Stimulated activated CD8-positive, alpha-beta memory T cell treated with anti-CD3 and anti-CD28 coated beads, Interleukin-12 subunit alpha, Interleukin-12 subunit beta, amount 100 ng/mL, for 1 hour (primary cell): ENCODE data around the gene AFAP1.

Experiments
- DNase-seq: peaks from one replicate; pipeline ENCODE4 v3.0.0-alpha.2; 2020; ENCODE audit warnings: low read depth

Gene AFAP1

GRCh38 chr4:7893539-7893938 is 46.1 kb downstream of the AFAP1 start:
- DNase-seq, result no peak

GRCh38 chr4:7892212-7893019 is 47.2 kb downstream of the AFAP1 start:
- no peak for DNase-seq

GRCh38 chr4:7890635-7891393 is 48.8 kb downstream of the AFAP1 start:
- no peak for DNase-seq

GRCh38 chr4:7887436-7887835 is 52.2 kb downstream of the AFAP1 start:
- no peak for DNase-seq

- DNase-seq, result no peak
Observed at GRCh38 chr4:7886007-7886973, 53.4 kb downstream of the AFAP1 start.

DNA sequence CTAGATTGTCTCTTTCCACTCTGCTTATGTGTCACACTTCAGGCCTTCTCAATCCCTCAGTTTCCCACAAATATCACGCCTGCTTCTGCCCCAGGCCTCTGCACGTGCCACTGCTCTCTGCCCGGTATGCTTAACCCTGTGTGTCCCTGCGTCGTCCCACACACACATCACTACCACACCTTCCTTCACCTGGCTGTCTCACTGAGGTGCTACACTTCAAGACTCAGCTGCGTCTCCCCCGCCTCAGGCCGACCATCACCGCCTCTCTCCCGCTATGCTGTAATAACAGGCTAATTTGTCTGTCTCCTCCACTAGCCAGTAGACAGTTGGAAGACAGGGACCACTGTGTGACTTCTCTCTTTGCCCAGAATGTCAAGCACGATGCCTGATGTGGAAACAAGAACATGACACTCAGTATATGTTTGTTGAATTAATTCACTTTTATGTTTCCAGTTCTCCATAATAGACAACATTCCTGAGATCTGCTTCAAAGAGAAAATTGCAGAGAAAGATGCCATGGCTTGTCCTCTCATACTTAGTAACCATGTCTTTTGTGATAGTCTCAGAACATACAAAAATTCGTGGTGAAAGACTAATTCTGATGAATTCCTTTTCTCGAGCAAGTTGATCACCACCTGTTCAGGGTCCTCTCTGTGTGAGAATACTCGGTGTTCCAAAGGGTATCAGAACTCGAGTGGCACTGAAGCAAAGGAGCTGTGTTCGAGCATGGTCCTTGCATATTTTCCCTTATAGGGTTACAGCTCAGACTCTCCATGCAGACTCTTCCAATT is 54.2 kb downstream of the AFAP1 start:
- no peak for DNase-seq

GRCh38 chr4:7880683-7881082 is 59.0 kb downstream of the AFAP1 start:
- no peak for DNase-seq

DNA sequence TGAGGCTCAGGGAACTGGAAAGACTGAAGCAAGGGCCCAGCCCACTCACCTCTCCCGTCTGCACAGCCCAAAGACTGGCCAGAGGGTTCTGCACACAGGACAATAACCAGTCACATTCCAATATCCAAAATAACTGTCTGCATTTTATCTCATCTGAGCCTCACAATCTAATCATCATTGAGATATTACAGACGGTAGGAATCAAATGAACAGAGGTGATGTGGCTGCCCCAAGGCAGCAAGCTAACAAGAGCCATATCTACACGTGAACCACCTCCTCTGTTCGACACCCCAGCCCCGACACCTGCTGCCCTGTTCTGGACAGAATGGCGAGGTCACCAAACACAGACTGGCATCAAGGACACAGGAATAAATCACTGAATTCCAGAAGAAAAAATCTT is 60.5 kb downstream of the AFAP1 start:
- DNase-seq, result no peak

GRCh38 chr4:7878323-7878722 is 61.3 kb downstream of the AFAP1 start:
- no peak for DNase-seq

DNA sequence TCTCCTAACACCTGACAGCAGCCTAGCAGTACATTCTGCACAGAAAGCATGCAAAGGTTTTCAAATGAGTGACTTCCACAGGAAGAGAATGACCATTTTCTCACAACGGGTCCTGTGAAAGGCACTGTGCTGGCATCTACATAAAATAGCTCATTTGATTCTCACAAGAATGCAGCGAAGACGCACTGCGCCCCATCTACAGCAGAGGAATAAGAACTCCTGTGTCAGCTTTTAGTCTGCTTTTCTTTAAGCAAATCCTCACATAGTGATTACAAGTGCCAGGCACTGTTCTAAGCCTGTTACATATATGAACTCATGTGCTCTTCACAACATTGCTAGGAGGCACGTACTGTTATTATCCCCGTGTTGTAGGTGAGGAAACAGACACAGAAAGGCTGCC is 62.5 kb downstream of the AFAP1 start:
- no peak for DNase-seq

DNA sequence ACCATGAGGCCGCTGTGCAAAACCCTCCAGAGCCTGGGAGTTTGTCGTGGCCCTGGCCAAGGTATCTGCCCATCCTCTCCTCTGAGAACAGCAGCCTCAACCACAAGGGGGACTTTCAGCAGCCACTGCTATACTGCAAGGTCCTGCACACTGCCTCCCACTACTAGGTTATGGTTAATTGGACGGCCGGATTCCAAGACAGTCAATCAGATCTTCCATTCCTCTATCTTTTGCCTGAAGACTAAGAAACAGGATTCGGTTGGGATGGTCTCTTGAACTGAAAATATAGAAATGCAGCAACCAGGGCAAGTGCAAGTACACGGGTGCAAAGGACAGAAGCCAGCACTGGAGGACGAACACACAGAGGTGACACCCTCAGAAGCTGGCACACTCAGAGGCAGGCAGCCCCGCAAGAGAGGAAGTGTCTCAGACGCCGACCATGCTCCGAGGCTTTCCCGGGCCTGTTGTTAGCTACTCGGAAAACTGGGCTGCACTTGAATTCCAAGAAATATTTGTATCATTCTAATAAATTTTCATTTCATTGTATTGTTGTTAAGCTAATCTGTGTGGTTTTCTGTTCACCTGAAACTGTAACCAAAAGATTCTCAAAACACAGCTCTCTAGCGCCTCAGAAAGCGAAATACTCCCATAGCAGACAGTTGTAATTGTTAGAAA is 63.3 kb downstream of the AFAP1 start:
- DNase-seq, result no peak

DNA sequence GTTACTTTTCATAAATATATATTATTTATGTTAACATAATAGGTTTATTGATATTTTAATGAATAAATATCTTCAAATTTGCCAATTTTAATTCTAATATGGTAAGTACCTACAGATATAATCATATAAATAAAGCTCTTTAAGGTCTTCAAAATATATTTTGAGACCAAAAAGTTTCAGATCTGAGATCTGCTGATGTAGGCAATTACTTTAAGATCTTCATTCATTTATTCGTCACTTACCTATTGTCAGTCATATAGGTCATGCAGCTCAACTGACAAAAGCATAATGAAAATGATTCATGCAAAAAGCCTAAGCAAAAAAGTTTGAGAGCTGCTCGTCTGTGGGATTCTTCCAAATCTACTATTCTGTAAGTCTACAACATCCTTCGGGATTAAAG is 64.8 kb downstream of the AFAP1 start:
- DNase-seq, result no peak

GRCh38 chr4:7873881-7874280 is 65.8 kb downstream of the AFAP1 start:
- DNase-seq, result no peak

DNA sequence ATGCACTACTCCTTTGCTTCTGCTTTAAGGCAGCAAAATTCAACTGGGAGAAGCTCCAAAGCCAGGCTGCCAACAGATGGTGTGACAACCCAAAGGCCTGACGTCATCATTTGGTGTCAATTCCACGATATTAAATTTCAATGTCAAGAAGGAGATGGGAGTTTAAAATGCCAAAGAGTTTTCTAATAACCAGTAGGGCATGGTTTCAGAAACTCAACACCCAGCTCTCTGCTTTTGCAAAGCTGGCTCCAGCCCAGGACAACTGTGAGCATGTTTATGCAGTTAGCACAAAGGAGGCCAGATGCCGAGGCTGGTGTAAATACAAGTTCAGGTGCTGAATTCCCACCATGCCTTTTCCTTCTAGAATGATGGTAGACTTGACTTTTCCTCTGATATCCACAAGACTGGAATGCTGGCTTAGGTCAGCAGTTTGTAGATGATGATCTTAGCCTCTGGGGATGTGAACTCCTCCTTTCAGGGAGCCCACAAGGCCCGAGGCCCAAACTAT is 67.3 kb downstream of the AFAP1 start:
- DNase-seq, result no peak

DNA sequence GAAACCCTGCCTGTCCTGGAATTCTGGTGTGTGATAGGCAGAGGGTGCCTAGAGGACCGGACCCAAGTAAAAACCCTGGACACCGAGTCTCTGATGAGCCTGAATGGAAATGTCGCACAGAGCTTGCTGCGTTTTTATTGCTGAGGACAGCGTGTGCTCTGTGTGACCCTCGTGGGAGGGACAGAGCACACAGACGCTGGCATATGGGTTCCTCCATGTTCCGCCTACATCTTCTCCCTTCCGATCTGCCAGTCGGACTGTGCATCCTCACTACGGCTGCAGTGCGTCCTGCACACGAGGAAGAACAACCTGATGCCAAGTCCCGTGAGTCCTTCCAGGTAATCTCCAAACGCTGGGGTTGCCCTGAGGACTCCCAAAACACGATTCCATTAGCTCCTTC is 68.3 kb downstream of the AFAP1 start:
- DNase-seq, result no peak

GRCh38 chr4:7868892-7869471 is 70.7 kb downstream of the AFAP1 start:
- DNase-seq, result no peak

GRCh38 chr4:7868436-7868775 is 71.3 kb downstream of the AFAP1 start:
- no peak for DNase-seq

DNA sequence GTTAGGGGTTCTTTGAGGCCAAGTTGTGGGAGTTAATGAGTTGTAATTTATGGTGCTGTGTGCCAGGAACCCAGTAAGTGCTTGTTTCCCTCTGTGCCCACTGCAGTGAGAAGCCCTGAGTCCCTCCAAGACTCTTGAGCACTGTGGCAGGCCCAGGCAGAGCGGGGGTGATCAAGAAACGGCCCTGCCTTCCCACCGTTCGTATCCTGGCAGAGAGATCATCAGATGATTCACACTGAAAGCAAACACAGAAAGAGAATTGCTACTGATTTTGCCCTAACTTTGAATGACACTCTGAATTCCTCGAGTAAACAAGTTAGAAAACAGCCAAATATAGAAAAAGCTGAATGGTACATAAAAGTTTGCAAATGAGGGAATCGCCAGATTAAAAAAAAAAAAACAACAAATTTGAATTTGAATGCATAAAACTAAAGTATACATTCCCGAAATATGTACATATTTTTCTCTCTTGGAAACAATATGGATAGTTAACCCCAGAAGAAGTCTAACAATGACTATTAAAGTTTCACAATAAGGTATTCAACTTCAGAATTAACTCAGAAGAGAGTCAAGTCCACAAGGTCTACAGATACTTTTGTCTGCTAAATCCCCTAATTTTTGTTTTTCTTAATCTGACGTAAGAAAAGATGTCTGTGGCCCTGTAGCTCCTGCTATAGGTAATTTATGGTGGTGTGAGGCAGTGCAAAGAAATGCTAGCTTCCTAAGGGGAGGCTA is 71.8 kb downstream of the AFAP1 start:
- DNase-seq, result no peak

DNA sequence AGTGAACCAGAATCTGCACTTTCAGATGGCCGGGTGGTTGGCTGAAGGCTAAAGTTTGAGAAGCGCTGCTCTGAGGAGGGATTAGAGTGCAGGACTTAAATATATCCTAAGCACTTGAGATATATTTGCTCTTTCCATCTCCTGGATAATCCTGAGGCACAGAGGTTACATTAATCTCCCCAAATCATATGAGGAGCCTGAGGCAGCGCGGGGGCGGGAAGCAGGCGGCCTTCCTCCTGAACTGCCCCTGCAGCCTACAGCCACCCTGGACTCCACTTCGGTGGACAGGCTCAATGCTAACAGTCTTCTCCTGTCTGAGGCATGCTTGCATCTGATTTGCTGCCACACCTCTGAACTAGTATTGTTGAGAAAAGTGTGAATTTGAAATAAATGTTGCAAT is 72.5 kb downstream of the AFAP1 start:
- no peak for DNase-seq

- no peak for DNase-seq
Observed at GRCh38 chr4:7865533-7865932, 74.1 kb downstream of the AFAP1 start.
